H1 (cell line): Measurements from ENCODE around the gene ZHX3. TPM values are rescaled to one million over a fixed set of nuclear protein-coding genes. Genes with fewer than 3 reads are reported as not detected.

Experiments used
- BCL11A ChIP-seq, 2 experiments: IDR thresholded peaks; one replicate each; pipeline ENCODE4 v1.6.1; 2011; ENCODE audit warnings: low read depth in 2 of 2, low read length in 2 of 2, mild to moderate bottlenecking in 2 of 2
- CHD2 ChIP-seq: IDR thresholded peaks from 2 replicates; pipeline ENCODE4 v1.6.1; 2012; ENCODE audit warnings: low read length, improper control_type of control experiment
- NANOG ChIP-seq: IDR thresholded peaks from 2 replicates; pipeline ENCODE4 v1.6.1; 2011; ENCODE audit warnings: low read length, low read depth, mild to moderate bottlenecking, inconsistent platforms; ENCODE audit not compliant: insufficient read depth, poor library complexity, severe bottlenecking
- SAP30 ChIP-seq: fragments of 300-600 bp; sonication (generic); IDR thresholded peaks from 2 replicates; pipeline ENCODE4 v1.7.1; 2012; ENCODE audit warnings: low read length, moderate library complexity, mild to moderate bottlenecking, inconsistent platforms; ENCODE audit not compliant: insufficient read depth, insufficient replicate concordance
- SIRT6 ChIP-seq: IDR thresholded peaks from one replicate; pipeline ENCODE4 v1.7.1; 2012; ENCODE audit warnings: low read length, inconsistent platforms
- polyA plus RNA-seq, 7 experiments: library from polyadenylated mRNA; depleted of rRNA in 3 of 7; stranded (reverse) in 5 of 7; unstranded in 2 of 7; fragments of >200 nt in 5 of 7; fragments of 200-250 nt in 2 of 7; gene quantifications; 1 replicate in 5 of 7; 2 replicates in 1 of 7; 4 replicates in 1 of 7; pipeline versions ENCODE4 v1.2.1 to v1.2.3, GENCODE V29; 2011 to 2013; ENCODE audit warnings: missing spikeins in 2 of 7, mixed read lengths in 2 of 7
- total RNA-seq: library from RNA; stranded (reverse); fragmentation: NEBNext Ultra II Directional; extraction: Animal tissue kit (Norgen Biotek cat#: 25700); gene quantifications from 2 replicates; pipeline ENCODE4 v1.2.1, GENCODE V29; 2021

ZHX3 gene
- total and polyA plus RNA-seq, 2 of the 8 experiments (the other 6 are each of a cell fraction or from before 2014, with no cell fraction given): 1.00 to 7.8 TPM

- TF ChIP-seq BCL11A (IDR thresholded peaks at IDR 0.05; ENCODE audit: low read depth in 2 of 2, low read length in 2 of 2) (no peak), SIRT6 (no peak), CHD2 (no peak), SAP30 (no peak), NANOG (no peak)
- TF ChIP-seq, all 59 proteins: peak for 5
Measured at GRCh38 chr20:41317546-41318270, at the start of gene ZHX3 (continued).
